GM15510 (cell line): Measurements from ENCODE around the gene CATSPERZ.

Source experiments
- POLR2A ChIP-seq: IDR thresholded peaks from 3 replicates; pipeline ENCODE4 v1.6.1; 2011; ENCODE audit warnings: borderline replicate concordance; ENCODE audit not compliant: insufficient read length; ENCODE audit errors: extremely low read depth

Gene CATSPERZ

DNA sequence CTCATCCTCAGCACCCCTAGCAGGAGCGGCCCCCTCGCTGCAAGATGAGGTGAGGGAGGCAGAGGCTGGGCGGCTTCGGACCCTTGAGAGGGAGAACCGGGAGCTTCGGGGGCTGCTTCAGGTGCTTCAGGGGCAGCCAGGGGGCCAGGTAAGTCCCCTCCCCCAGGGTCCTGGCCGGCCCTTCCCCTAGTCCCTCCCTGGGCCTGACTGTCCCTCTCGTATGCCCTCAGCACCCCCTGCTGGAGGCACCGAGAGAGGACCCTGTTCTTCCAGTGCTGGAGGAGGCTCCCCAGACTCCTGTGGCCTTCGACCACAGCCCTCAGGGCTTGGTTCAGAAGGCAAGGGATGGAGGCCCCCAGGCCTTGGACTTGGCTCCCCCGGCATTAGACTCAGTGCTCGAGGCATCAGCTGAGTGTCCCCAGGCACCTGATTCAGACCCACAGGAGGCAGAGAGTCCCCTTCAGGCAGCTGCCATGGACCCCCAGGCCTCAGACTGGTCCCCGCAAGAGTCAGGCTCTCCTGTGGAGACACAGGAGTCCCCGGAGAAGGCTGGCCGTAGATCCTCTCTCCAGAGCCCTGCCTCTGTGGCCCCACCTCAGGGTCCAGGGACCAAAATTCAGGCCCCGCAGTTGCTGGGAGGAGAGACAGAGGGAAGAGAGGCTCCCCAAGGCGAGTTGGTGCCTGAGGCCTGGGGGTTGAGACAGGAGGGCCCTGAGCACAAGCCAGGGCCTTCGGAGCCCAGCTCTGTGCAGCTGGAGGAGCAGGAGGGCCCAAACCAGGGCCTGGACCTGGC is 43.8 kb downstream of the CATSPERZ start:
- no peak for TF ChIP-seq POLR2A

GRCh38 chr11:64344787-64345186 is 44.6 kb downstream of the CATSPERZ start:
- no peak for TF ChIP-seq POLR2A

DNA sequence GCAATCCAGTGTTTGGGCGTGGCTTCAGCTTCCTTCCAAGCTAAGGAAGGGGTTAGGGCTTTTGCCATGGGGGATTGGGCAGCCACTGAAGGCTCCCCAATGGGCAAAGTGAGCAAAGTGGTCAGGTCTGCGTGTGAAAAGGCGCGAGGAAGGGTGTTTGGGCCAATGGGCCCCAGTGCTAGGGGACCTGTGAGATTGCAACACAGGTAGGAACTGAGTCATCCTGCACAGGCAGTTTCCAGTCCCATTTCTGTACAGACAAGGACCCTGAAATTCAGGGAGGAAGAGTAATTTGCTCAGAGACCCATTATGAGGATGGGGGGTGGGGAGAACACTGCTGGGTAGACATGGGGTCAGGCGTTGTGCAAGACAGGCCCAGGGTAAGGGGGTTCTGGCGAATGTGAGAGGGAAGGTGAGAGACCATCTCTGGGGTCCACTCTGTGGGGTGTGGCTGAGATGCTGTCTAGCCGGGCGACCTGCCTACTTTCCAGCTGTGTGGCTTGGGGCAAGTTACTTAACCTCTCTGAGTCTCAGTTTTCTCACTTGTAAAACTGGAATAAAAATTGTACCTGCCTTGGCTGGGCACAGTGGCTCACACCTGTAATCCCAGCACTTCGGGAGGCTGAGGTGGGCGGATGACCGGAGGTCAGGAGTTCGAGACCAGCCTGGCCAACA is 47.2 kb downstream of the CATSPERZ start:
- no peak for TF ChIP-seq POLR2A

GRCh38 chr11:64348383-64349024 is 48.3 kb downstream of the CATSPERZ start:
- TF ChIP-seq POLR2A, result no peak

DNA sequence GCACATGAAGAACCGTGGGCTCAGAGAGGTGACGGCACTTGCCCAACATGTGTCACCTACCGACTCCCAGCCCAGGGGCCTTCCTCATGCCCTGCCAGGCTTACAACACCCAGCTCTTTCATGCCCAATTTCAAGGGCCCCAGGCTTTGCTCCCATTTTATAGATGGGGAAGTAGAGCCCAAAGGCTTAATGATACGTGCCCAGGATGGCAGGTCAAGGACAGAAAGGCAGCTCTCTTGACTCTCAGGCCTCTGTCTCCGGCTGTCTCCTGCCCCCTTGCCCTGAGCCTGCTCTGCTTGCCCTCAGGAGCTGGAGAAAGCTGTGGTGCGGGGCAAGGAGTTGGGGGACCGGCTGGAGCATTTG is 48.8 kb downstream of the CATSPERZ start:
- no peak for TF ChIP-seq POLR2A

- no peak for TF ChIP-seq POLR2A
Measured at GRCh38 chr11:64349404-64349803, 49.2 kb downstream of the CATSPERZ start.

- TF ChIP-seq POLR2A, result no peak
Measured at GRCh38 chr11:64351136-64351631, 51.0 kb downstream of the CATSPERZ start.

DNA sequence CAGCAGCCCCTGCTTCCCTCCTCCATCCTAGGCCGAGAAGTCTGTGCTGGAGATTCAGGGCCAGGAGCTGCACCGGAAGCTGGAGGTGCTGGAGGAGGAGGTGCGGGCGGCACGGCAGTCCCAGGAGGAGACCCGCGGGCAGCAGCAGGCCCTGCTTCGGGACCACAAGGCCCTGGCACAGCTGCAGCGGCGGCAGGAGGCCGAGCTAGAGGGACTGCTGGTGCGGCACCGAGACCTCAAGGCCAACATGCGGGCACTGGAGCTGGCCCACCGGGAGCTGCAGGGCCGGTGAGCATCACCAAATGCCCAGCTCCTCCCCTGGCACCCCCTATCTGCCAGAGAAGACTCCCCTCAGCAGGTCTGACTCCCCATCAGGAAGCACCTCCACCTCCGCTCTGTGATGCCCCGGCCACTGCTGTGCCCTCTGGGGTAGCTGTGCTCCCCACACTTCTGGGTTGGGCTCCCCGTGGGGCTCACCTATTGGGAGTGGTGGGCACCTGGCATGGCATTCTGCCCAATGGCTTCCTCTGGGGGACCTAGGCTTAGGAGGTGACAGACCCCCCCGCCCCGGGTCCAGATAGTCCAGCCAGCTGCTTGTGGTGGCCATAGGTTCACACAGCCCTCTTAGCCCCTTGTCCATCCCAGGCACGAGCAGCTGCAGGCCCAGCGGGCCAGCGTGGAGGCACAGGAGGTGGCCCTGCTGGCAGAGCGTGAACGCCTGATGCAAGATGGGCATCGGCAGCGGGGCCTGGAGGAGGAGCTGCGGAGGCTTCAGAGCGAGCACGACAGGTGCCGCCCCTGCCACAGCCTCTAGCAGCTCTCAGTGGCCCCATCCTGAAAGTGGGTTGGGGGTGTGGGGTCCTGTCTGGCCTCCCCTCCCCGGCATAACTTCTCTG is 52.2 kb downstream of the CATSPERZ start:
- no peak for TF ChIP-seq POLR2A

- TF ChIP-seq POLR2A, result no peak
Measured at GRCh38 chr11:64352995-64353714, 53.0 kb downstream of the CATSPERZ start.

- no peak for TF ChIP-seq POLR2A
Measured at GRCh38 chr11:64353715-64354506, 53.8 kb downstream of the CATSPERZ start.
